Measurements from ENCODE around the gene RHOB. TPM values are rescaled to one million over a fixed set of nuclear protein-coding genes. Genes with fewer than 3 reads are reported as not detected.

The RHOB gene
- total and polyA plus RNA-seq, 4 donors, result 82.6 to 634 (median 160) TPM

DNA sequence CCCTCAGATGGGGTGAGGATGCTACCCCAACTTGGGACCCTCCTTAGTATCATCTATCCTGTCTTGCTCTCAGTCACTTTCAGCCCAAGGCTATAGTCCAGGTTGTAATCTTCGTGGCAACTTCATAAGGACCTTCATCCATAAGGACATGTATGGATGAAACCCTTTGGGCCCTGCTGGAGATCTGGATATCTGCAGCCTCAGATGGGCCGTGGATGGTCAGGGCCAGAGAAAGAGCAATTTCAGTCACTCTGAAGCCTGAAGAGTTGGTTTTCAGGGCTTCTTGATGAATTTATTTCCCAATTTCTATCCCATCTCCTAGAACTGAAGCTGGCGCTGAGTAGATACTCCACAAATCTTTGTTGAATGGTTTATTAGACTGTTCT lies 28.7 kb downstream of the RHOB start:
- H3K27ac ChIP-seq (ENCODE audit: low read depth in 1 of 2, low read length in 2 of 2), result peak overlapping the region; percentile 62 to 73
- no peak for DNase-seq (ENCODE audit: low spot score)
- H3K4me3 ChIP-seq (ENCODE audit: low read depth in 1 of 3, low read length in 3 of 3), result no peak overlapping the region
- no peaks in the 10 kb centered on the region for H3K27me3 ChIP-seq (ENCODE audit: control insufficient read depth in 4 of 4, insufficient read depth in 4 of 4, low read length in 3 of 4)
- 92% methylated on average over 3 of the region's 3 CpGs for WGBS
- no peaks in the 10 kb centered on the region for H3K36me3 ChIP-seq (ENCODE audit: control insufficient read depth in 4 of 4, insufficient read depth in 3 of 4, low read depth in 1 of 4, low read length in 3 of 4)
- no peaks in the 10 kb centered on the region for H3K9me3 ChIP-seq (ENCODE audit: control insufficient read depth in 4 of 4, low read length in 3 of 4)
- no peak overlapping the region for H3K9ac ChIP-seq (ENCODE audit: low read depth in 1 of 2, low read length in 2 of 2)
- TF ChIP-seq ZBTB33 (IDR thresholded peaks at IDR 0.05), result no peak
- TF ChIP-seq SP1 (IDR thresholded peaks at IDR 0.05), result no peak
- no peak for TF ChIP-seq RXRA (IDR thresholded peaks at IDR 0.05)
- no peak for TF ChIP-seq FOXA1 (IDR thresholded peaks at IDR 0.05)
- no peak for TF ChIP-seq YY1 (IDR thresholded peaks at IDR 0.05)
- no peak for TF ChIP-seq ATF3 (IDR thresholded peaks at IDR 0.05)
- TF ChIP-seq HNF4A (conservative IDR thresholded peaks at IDR 0.05), result no peak
- no peak for TF ChIP-seq CTCF (IDR thresholded peaks at IDR 0.05; ENCODE audit: low read depth, low read length, missing input control)
- TF ChIP-seq JUND (IDR thresholded peaks at IDR 0.05), result no peak
- no peak for TF ChIP-seq HNF4G (IDR thresholded peaks at IDR 0.05)
- no peak for TF ChIP-seq RAD21 (IDR thresholded peaks at IDR 0.05)
- TF ChIP-seq FOXA2 (IDR thresholded peaks at IDR 0.05), result no peak
- TF ChIP-seq, protein P1, sequence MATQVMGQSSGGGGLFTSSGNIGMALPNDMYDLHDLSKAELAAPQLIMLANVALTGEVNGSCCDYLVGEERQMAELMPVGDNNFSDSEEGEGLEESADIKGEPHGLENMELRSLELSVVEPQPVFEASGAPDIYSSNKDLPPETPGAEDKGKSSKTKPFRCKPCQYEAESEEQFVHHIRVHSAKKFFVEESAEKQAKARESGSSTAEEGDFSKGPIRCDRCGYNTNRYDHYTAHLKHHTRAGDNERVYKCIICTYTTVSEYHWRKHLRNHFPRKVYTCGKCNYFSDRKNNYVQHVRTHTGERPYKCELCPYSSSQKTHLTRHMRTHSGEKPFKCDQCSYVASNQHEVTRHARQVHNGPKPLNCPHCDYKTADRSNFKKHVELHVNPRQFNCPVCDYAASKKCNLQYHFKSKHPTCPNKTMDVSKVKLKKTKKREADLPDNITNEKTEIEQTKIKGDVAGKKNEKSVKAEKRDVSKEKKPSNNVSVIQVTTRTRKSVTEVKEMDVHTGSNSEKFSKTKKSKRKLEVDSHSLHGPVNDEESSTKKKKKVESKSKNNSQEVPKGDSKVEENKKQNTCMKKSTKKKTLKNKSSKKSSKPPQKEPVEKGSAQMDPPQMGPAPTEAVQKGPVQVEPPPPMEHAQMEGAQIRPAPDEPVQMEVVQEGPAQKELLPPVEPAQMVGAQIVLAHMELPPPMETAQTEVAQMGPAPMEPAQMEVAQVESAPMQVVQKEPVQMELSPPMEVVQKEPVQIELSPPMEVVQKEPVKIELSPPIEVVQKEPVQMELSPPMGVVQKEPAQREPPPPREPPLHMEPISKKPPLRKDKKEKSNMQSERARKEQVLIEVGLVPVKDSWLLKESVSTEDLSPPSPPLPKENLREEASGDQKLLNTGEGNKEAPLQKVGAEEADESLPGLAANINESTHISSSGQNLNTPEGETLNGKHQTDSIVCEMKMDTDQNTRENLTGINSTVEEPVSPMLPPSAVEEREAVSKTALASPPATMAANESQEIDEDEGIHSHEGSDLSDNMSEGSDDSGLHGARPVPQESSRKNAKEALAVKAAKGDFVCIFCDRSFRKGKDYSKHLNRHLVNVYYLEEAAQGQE (IDR thresholded peaks at IDR 0.05), result no peak
- no peak for TF ChIP-seq GABPA (IDR thresholded peaks at IDR 0.05 in 1 of 2, conservative IDR thresholded peaks at IDR 0.05 in 1 of 2)
- peaks cover 14 to 32% (median 28%) of the 10 kb centered on the region in 4 donors for H3K4me1 ChIP-seq (ENCODE audit: control insufficient read depth in 4 of 4, insufficient read depth in 4 of 4, low read length in 3 of 4)

DNA sequence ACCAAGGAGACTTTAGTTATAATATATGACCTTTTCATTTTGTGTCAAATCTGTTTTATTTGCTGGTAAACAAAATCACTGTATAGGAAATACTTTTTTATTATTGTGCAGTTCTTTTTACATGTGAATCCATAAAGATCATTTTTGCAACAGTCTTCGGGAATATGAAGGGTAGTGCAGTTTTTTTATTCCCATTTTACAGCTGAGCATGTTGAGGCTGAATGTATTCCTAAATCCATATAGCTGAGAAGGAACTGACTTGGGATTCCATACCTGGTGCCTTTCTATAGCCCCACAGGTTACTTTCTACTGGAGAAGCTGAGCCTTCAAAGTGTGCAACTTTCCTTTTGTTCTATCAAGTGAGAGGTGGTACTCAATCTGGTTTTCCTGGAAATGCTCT lies 29.6 kb downstream of the RHOB start:
- Histone ChIP-seq H3K9ac (ENCODE audit: low read depth in 1 of 2, low read length in 2 of 2) (no peak overlapping the region), H3K27ac (ENCODE audit: low read depth in 1 of 2, low read length in 2 of 2) (no peak overlapping the region), H3K4me1 (ENCODE audit: control insufficient read depth in 4 of 4, insufficient read depth in 4 of 4, low read length in 3 of 4) (peaks cover 17 to 32% (median 29%) of the 10 kb centered on the region in 4 donors), H3K4me3 (ENCODE audit: low read depth in 1 of 3, low read length in 3 of 3) (no peak overlapping the region), H3K27me3 (ENCODE audit: control insufficient read depth in 4 of 4, insufficient read depth in 4 of 4, low read length in 3 of 4) (no peaks in the 10 kb centered on the region), H3K9me3 (ENCODE audit: control insufficient read depth in 4 of 4, low read length in 3 of 4) (no peaks in the 10 kb centered on the region), H3K36me3 (ENCODE audit: control insufficient read depth in 4 of 4, insufficient read depth in 3 of 4, low read depth in 1 of 4, low read length in 3 of 4) (no peaks in the 10 kb centered on the region)
- no peak for DNase-seq (ENCODE audit: low spot score)
- 93% methylated on average over 1 of the region's 1 CpG for WGBS
- no peak for TF ChIP-seq RAD21 (IDR thresholded peaks at IDR 0.05)
- TF ChIP-seq HNF4G (IDR thresholded peaks at IDR 0.05), result no peak
- TF ChIP-seq EGR1 (IDR thresholded peaks at IDR 0.05; ENCODE audit: low read depth in 2 of 2), result no peak
- TF ChIP-seq, protein P2, sequence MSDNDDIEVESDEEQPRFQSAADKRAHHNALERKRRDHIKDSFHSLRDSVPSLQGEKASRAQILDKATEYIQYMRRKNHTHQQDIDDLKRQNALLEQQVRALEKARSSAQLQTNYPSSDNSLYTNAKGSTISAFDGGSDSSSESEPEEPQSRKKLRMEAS (IDR thresholded peaks at IDR 0.05), result no peak
- TF ChIP-seq RXRA (IDR thresholded peaks at IDR 0.05), result no peak
- no peak for TF ChIP-seq FOXA1 (IDR thresholded peaks at IDR 0.05)
- TF ChIP-seq FOXA2 (IDR thresholded peaks at IDR 0.05), result no peak
- TF ChIP-seq JUND (IDR thresholded peaks at IDR 0.05), result no peak
- no peak for TF ChIP-seq TAF1 (conservative IDR thresholded peaks at IDR 0.05)
- TF ChIP-seq HNF4A (conservative IDR thresholded peaks at IDR 0.05), result no peak
- no peak for TF ChIP-seq NR2F2 (IDR thresholded peaks at IDR 0.05)
- no peak for TF ChIP-seq GABPA (IDR thresholded peaks at IDR 0.05 in 1 of 2, conservative IDR thresholded peaks at IDR 0.05 in 1 of 2)
- TF ChIP-seq, protein P1 (IDR thresholded peaks at IDR 0.05), result no peak
- TF ChIP-seq SP1 (IDR thresholded peaks at IDR 0.05), result no peak
- no peak for TF ChIP-seq YY1 (IDR thresholded peaks at IDR 0.05)
- no peak for TF ChIP-seq CTCF (IDR thresholded peaks at IDR 0.05; ENCODE audit: low read depth, low read length, missing input control)

Data from liver (tissue), 9 donors.